ENCODE data around the gene KCNRG.

DNA sequence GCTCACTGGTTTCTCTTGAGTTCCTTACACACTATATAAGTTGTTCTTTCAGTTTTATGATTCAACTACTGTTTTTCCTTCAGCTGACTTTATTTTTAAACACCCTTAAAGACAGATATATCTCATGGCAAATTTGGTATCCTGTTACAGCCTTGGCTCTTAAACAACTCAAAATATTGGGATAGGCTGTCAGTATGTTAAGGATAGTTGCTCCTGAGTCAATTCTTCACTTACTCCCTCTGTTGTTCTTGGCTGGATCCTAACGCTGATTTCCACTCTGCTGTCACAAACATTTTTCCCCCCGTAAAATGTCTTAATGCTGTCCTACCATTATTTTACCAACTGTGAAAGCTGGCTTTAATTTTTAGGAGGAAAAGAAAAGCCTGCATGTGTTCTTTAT lies 1.2 kb downstream of the KCNRG start:
- TF ChIP-seq, protein P1, sequence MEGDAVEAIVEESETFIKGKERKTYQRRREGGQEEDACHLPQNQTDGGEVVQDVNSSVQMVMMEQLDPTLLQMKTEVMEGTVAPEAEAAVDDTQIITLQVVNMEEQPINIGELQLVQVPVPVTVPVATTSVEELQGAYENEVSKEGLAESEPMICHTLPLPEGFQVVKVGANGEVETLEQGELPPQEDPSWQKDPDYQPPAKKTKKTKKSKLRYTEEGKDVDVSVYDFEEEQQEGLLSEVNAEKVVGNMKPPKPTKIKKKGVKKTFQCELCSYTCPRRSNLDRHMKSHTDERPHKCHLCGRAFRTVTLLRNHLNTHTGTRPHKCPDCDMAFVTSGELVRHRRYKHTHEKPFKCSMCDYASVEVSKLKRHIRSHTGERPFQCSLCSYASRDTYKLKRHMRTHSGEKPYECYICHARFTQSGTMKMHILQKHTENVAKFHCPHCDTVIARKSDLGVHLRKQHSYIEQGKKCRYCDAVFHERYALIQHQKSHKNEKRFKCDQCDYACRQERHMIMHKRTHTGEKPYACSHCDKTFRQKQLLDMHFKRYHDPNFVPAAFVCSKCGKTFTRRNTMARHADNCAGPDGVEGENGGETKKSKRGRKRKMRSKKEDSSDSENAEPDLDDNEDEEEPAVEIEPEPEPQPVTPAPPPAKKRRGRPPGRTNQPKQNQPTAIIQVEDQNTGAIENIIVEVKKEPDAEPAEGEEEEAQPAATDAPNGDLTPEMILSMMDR (conservative IDR thresholded peaks at IDR 0.05; ENCODE audit: low read depth, low read length), result no peak
- no peak for TF ChIP-seq EZH2 (IDR thresholded peaks at IDR 0.05; ENCODE audit: low read length, unreplicated experiment)

All from PC-3 (cell line).